Common myeloid progenitor, CD34-positive (primary cell): Measurements from ENCODE around the gene POLR1D.

Experiments
- CTCF ChIA-PET: fragments of 350-600 bp; sonication (Branson Sonifier 250); formaldehyde crosslinking; loops from one replicate; lab custom pipeline; 2021; ENCODE audit warnings: antibody characterized with exemption; lab: Charles Lee
- POLR2A ChIA-PET: fragments of 350-600 bp; sonication (Branson Sonifier 250); formaldehyde crosslinking; loops from one replicate; lab custom pipeline; 2021; ENCODE audit warnings: antibody characterized with exemption; lab: Charles Lee
- DNase-seq, 3 donors: peaks; one replicate each; pipeline versions ENCODE4 v3.0.0 to v3.0.0-alpha.2; 2013
- H3K27ac ChIP-seq, 2 experiments: 1 replicate in 1 of 2; 2 replicates in 1 of 2; pipeline ENCODE4 v1.7.0; 2013; ENCODE audit warnings: inconsistent platforms in 2 of 2, low read length in 2 of 2, mild to moderate bottlenecking in 2 of 2, low read depth in 1 of 2, moderate library complexity in 1 of 2; ENCODE audit not compliant: severe bottlenecking in 2 of 2, insufficient read depth in 1 of 2, poor library complexity in 1 of 2
- H3K27me3 ChIP-seq, 5 experiments: replicated peaks in 2 of 5; 1 replicate in 3 of 5; 2 replicates in 2 of 5; pipeline versions ENCODE4 v1.6.1 to v1.7.0; 2013; ENCODE audit warnings: low read length in 4 of 5, mild to moderate bottlenecking in 2 of 5, moderate library complexity in 2 of 5, inconsistent platforms in 1 of 5; ENCODE audit not compliant: insufficient read depth in 5 of 5, control insufficient read depth in 4 of 5
- H3K36me3 ChIP-seq, 4 experiments: 1 replicate in 2 of 4; 2 replicates in 2 of 4; pipeline versions ENCODE4 v1.6.1 to v1.7.0; 2013; ENCODE audit warnings: low read length in 3 of 4, control low read depth in 1 of 4, mild to moderate bottlenecking in 1 of 4; ENCODE audit not compliant: control insufficient read depth in 4 of 4, insufficient read depth in 4 of 4
- H3K4me1 ChIP-seq, 4 experiments: 1 replicate in 3 of 4; 2 replicates in 1 of 4; pipeline versions ENCODE4 v1.6.1 to v1.7.1; 2013; ENCODE audit warnings: low read length in 3 of 4, mild to moderate bottlenecking in 3 of 4, control low read depth in 1 of 4, inconsistent platforms in 1 of 4, moderate library complexity in 1 of 4; ENCODE audit not compliant: control insufficient read depth in 4 of 4, insufficient read depth in 4 of 4; ENCODE audit errors: control extremely low read depth in 1 of 4
- H3K4me3 ChIP-seq, 7 experiments: 1 replicate in 4 of 7; 2 replicates in 3 of 7; pipeline versions ENCODE4 v1.5.1 to v1.7.0; 2013; ENCODE audit warnings: mild to moderate bottlenecking in 7 of 7, low read length in 6 of 7, moderate library complexity in 6 of 7, inconsistent platforms in 2 of 7, low read depth in 2 of 7, control low read depth in 1 of 7; ENCODE audit not compliant: insufficient read depth in 4 of 7, control insufficient read depth in 1 of 7; ENCODE audit errors: extremely low read depth in 1 of 7
- H3K9me3 ChIP-seq, 5 experiments: 1 replicate in 4 of 5; 2 replicates in 1 of 5; pipeline versions ENCODE4 v1.6.1 to v1.7.1; 2013; ENCODE audit warnings: low read length in 4 of 5, mild to moderate bottlenecking in 2 of 5, inconsistent platforms in 1 of 5, low read depth in 1 of 5, moderate library complexity in 1 of 5; ENCODE audit not compliant: control insufficient read depth in 4 of 5, insufficient read depth in 2 of 5; ENCODE audit errors: control extremely low read depth in 1 of 5
- WGBS: methylation state at CpG from one replicate; pipeline ENCODE4 v1.1.5; 2013; ENCODE audit not compliant: insufficient coverage; 5-methylcytosine and 5-hydroxymethylcytosine counted together

Gene POLR1D

DNA sequence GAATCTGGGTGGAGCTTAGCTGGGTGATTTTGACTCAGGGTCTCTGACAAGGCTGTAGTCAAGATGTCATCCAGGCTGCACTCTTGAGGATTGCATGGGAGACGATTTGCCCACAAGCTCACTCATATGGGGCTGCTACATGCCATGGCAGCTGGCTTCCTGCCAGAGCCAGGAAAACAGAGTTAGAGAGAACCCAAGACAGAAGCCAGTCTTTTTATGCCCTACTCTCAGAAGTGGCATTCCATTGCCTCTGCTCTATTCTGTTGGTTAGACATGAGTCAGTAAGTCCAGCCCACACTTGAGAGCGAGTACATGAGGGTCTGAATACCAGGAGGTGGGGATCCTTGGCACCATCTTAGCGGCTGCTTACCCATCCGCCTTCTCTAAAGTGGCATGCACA lies 9.5 kb downstream of the POLR1D start:
- WGBS: 100% methylated on average over 1 of the region's 4 CpGs
- ChIA-PET CTCF (interaction anchor here (1.1 kb wide), 1 partner anchor 15 kb away, joined by 3 read pairs; no protein-coding TSS in a partner anchor), POLR2A (no interaction called here)

DNA sequence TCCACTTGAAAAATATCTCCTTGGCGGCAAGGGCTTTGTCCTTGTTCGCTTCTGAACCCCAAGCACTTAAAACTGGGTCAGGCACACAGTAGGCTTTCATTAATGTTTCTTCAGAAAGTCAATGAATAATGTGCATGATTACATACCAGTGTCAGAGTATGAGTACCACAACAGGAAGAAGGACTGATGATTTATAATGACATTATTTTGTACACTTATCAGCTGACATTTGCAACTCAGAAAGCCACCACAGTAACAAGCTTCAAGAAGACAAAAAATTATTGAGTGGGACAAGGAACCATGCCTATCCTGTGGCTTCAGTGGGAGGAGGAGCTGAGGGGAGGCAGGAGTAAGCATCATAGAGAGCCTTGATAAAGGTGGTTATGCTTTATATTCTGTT lies 10.0 kb downstream of the POLR1D start:
- DNase-seq: peak in 2 of 3 donors; percentile 26 to 42
- H3K4me3 ChIP-seq: no peak overlapping the region
- peaks cover 5 to 49% (median 7%) of the 10 kb centered on the region in 4 experiments for H3K36me3 ChIP-seq
- peaks cover 0 to 14% (median 2%) of the 10 kb centered on the region in 4 experiments for H3K4me1 ChIP-seq
- H3K27me3 ChIP-seq: no peaks in the 10 kb centered on the region
- 100% methylated on average over 1 of the region's 2 CpGs for WGBS
- no peak overlapping the region for H3K27ac ChIP-seq
- ChIA-PET POLR2A (no interaction called here), CTCF (interaction anchor here (1.1 kb wide), 1 partner anchor 14 kb away, joined by 3 read pairs; no protein-coding TSS in a partner anchor)
- H3K9me3 ChIP-seq: no peaks in the 10 kb centered on the region

More for the DNA sequence above, 9.5 kb downstream of the POLR1D start:
- Histone ChIP-seq H3K4me3 (no peak overlapping the region), H3K27ac (no peak overlapping the region), H3K27me3 (no peaks in the 10 kb centered on the region), H3K36me3 (peaks cover 5 to 53% (median 7%) of the 10 kb centered on the region in 4 experiments), H3K4me1 (peaks cover 0 to 9% (median 2%) of the 10 kb centered on the region in 4 experiments), H3K9me3 (no peaks in the 10 kb centered on the region)
- DNase-seq: peak in 1 of 3 donors; percentile 5

DNA sequence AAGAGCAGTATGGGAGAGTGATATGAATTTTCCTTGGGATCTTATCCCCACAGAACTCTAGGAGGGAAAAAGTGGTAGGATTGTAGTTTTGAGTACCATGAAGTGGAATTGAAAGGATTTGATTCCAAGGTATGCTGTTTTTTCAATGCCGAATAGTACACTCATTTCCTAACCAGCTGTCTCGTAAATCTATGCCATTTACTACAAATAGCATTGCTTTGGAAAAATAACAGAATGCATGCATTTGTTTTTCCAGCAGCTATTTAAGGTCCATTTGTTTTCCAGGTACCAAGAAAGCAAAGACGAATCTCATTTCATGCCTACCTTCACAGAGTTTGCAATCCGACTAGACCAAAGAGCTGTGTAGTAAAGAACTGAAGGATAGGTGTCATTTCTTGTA lies 10.5 kb downstream of the POLR1D start:
- peaks cover 2 to 19% (median 4%) of the 10 kb centered on the region in 4 experiments for H3K4me1 ChIP-seq
- no peak overlapping the region for H3K27ac ChIP-seq
- ChIA-PET CTCF (interaction anchor here (1.9 kb wide), 1 partner anchor 10 kb away, joined by 6 read pairs; no protein-coding TSS in a partner anchor), POLR2A (interaction anchor here (0.7 kb wide), 1 partner anchor 106 kb away, joined by 3 read pairs; no protein-coding TSS in a partner anchor)
- no peaks in the 10 kb centered on the region for H3K9me3 ChIP-seq
- peaks cover 5 to 47% (median 7%) of the 10 kb centered on the region in 4 experiments for H3K36me3 ChIP-seq
- H3K4me3 ChIP-seq: no peak overlapping the region
- no peak for DNase-seq
- 100% methylated on average over 1 of the region's 4 CpGs for WGBS
- no peaks in the 10 kb centered on the region for H3K27me3 ChIP-seq

DNA sequence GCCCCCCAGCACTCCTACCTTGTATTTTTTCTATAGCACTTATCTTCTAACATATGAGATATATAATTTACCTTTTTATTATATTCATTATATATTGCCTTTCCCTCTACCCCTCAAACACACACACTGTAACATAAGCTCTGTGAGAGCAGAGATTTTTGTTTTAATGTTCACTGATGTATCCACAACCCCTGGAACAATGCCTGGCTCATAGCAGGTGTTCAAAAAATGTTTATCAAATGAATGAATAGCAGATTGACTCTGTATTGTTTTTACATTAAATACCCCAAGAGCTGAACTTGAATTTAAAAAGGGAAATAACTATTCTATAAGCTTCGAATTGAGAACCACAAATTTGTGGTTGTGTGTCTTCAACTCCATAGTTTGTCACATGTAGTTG lies 11.0 kb downstream of the POLR1D start:
- Histone ChIP-seq H3K36me3 (peaks cover 5 to 48% (median 7%) of the 10 kb centered on the region in 4 experiments), H3K27ac (no peak overlapping the region), H3K4me3 (no peak overlapping the region), H3K4me1 (peaks cover 2 to 22% (median 5%) of the 10 kb centered on the region in 4 experiments), H3K27me3 (no peaks in the 10 kb centered on the region), H3K9me3 (no peaks in the 10 kb centered on the region)
- no peak for DNase-seq
- CTCF ChIA-PET: interaction anchor here (1.9 kb wide), 1 partner anchor 10 kb away, joined by 6 read pairs; no protein-coding TSS in a partner anchor
- POLR2A ChIA-PET: interaction anchor here (0.7 kb wide), 1 partner anchor 107 kb away, joined by 3 read pairs; no protein-coding TSS in a partner anchor
- 91% methylated on average over 1 of the region's 1 CpG for WGBS

DNA sequence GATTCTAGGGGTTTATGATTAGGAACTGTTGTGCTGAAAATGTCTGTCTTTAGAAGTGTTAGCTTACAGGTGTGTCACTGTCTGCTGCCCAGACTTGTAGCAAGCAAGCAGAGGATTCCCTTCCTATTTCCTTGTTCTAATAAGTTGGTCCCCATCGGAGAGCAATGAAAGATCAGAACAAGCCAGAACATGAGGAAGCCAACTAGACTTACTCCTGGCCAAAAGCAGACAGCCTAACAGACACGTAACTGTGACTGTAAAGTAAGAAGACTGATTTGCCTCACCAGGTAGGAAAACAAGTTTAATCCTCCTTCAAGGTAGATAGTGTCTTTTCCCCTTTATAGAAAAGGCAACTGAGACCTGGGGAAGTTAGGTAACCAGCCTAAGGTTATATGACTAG lies 12.5 kb downstream of the POLR1D start:
- peaks cover 5 to 35% (median 7%) of the 10 kb centered on the region in 4 experiments for H3K36me3 ChIP-seq
- CTCF ChIA-PET: interaction anchor here (1.0 to 2.5 kb wide), 3 partner anchors 10 to 16 kb away, joined by 3 to 5 read pairs (median 5); partner anchors contain the start of gene POLR1D
- POLR2A ChIA-PET: no interaction called here
- no peak overlapping the region for H3K4me3 ChIP-seq
- H3K27me3 ChIP-seq: no peaks in the 10 kb centered on the region
- WGBS: 100% methylated on average over 1 of the region's 2 CpGs
- H3K9me3 ChIP-seq: no peaks in the 10 kb centered on the region
- H3K4me1 ChIP-seq: peaks cover 2 to 22% (median 5%) of the 10 kb centered on the region in 4 experiments
- DNase-seq: no peak
- no peak overlapping the region for H3K27ac ChIP-seq

DNA sequence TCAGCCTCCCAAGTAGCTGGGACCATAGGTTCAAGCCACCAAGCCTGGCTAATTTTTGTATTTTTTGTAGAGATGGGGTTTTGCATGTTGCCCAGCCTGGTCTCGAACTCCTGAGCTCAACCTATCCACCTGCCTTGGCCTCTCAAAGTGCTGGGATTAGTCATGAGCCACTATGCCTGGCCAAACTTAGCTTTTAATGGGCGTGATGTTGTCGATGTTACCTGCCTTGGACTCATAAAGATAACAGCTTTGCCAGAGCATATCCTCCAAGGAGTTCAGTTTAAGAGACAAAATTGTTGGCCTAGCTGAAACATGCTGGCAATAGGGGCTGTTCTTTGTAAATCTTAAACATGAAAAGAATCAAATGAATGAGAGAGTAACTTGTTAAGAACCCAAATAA lies 13.1 kb downstream of the POLR1D start:
- WGBS: 97% methylated on average over 3 of the region's 3 CpGs
- POLR2A ChIA-PET: no interaction called here
- Histone ChIP-seq H3K27ac (no peak overlapping the region), H3K4me1 (peaks cover 2 to 22% (median 5%) of the 10 kb centered on the region in 4 experiments), H3K27me3 (no peaks in the 10 kb centered on the region), H3K9me3 (no peaks in the 10 kb centered on the region), H3K36me3 (peaks cover 4 to 37% (median 7%) of the 10 kb centered on the region in 4 experiments), H3K4me3 (no peak overlapping the region)
- CTCF ChIA-PET: interaction anchor here (0.9 to 2.5 kb wide), 3 partner anchors 10 to 36 kb away, joined by 4 to 5 read pairs (median 5); partner anchors contain the start of gene POLR1D
- DNase-seq: no peak

DNA sequence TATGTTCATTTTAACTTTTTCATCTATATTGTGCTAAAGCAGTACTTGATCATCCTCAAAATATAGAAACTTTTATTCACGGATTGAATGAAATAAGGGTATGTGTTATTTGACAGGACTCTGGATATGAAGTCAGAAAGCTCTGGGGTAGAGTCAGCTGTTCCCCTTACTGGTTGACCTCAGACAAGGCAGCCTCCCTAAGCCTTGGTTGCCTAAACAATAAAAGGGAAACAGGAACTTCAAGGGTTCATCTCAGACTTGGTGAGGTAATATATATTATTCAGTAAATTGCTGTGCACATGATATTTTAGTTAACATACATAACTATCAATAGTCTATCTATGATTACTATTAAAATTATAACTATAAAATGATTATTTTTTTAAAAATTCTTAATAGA lies 13.6 kb downstream of the POLR1D start:
- WGBS: no CpG with 5 or more reads among the region's 1 CpG
- Histone ChIP-seq H3K4me1 (peaks cover 2 to 22% (median 5%) of the 10 kb centered on the region in 4 experiments), H3K27ac (no peak overlapping the region), H3K36me3 (peaks cover 4 to 37% (median 7%) of the 10 kb centered on the region in 4 experiments), H3K4me3 (no peak overlapping the region), H3K27me3 (no peaks in the 10 kb centered on the region), H3K9me3 (no peaks in the 10 kb centered on the region)
- CTCF ChIA-PET: interaction anchor here (0.9 to 2.5 kb wide), 4 partner anchors 11 to 256 kb away, joined by 3 to 5 read pairs (median 4); partner anchors contain the start of gene POLR1D
- POLR2A ChIA-PET: no interaction called here
- DNase-seq: peak in 2 of 3 donors; percentile 52 to 61
